GM12878 (cell line): ENCODE data around the gene ARHGAP15. TPM values are rescaled to one million over a fixed set of nuclear protein-coding genes. Genes with fewer than 3 reads are reported as not detected.

ENCODE experiments used
- ATAC-seq: fragments of 200-7000 bp; cut with Tn5 transposase; 3 replicates; pipeline ENCODE4 v1.9.1; 2020; ENCODE audit warnings: mild to moderate bottlenecking, moderate library complexity
- BruUV-seq: library from RNA; stranded (reverse); fragments of 400-500 nt; replicated peaks from 2 replicates; lab custom pipeline; 2021; lab: Mats Ljungman, UMichigan
- CTCF ChIA-PET: fragments of 300-600 bp; sonication (Branson Sonifier 250); formaldehyde crosslinking; extraction: SDS; loops from one replicate; lab custom pipeline; 2021; ENCODE audit warnings: inconsistent platforms; lab: Yijun Ruan, JAX
- POLR2A ChIA-PET: fragments of 350-600 bp; formaldehyde crosslinking; extraction: SDS; loops from one replicate; lab custom pipeline; 2021; ENCODE audit warnings: inconsistent platforms; lab: Charles Lee
- RAD21 ChIA-PET: fragments of 300-600 bp; sonication (Branson Sonifier 250); formaldehyde crosslinking; loops from one replicate; lab custom pipeline; 2023; ENCODE audit warnings: antibody characterized with exemption; ENCODE audit not compliant: unreplicated experiment; lab: Charles Lee
- SMC1A ChIA-PET: fragments of 300-600 bp; sonication (Branson Sonifier 250); formaldehyde crosslinking; loops from one replicate; lab custom pipeline; 2023; ENCODE audit not compliant: unreplicated experiment, uncharacterized antibody; lab: Charles Lee
- DNase-seq: peaks from one replicate; pipeline ENCODE4 v3.0.0-alpha.2; 2011; ENCODE audit warnings: low read depth, low spot score
- FAIRE-seq: peaks from 3 replicates; lab custom pipeline; 2011; peaks lifted over from hg19 to GRCh38; lab: Jason Lieb, UNC
- H2AFZ ChIP-seq: 2 replicates; pipeline ENCODE4 v1.6.0; 2011; ENCODE audit warnings: low read depth, low read length, control low read depth; ENCODE audit not compliant: control insufficient read depth
- H3K27ac ChIP-seq: 2 replicates; pipeline ENCODE4 v1.5.1; 2011; ENCODE audit warnings: control low read depth; ENCODE audit not compliant: control insufficient read depth, insufficient read depth
- H3K27me3 ChIP-seq, 2 experiments: replicated peaks in 1 of 2; 2 replicates each; pipeline versions ENCODE4 v1.6.0 to v1.6.1; 2011; ENCODE audit warnings: low read length in 1 of 2; ENCODE audit not compliant: control insufficient read depth in 2 of 2, insufficient read depth in 2 of 2
- H3K36me3 ChIP-seq, 2 experiments: 2 replicates each; pipeline ENCODE4 v1.5.1; 2011; ENCODE audit warnings: low read length in 1 of 2; ENCODE audit not compliant: control insufficient read depth in 2 of 2, insufficient read depth in 2 of 2
- H3K4me1 ChIP-seq: 2 replicates; pipeline ENCODE4 v1.6.1; 2011; ENCODE audit warnings: mild to moderate bottlenecking, low read length, moderate library complexity, mixed read lengths; ENCODE audit not compliant: control insufficient read depth, insufficient read depth
- H3K4me2 ChIP-seq: 2 replicates; pipeline ENCODE4 v1.6.0; 2011; ENCODE audit warnings: control low read depth; ENCODE audit not compliant: control insufficient read depth, insufficient read depth
- H3K4me3 ChIP-seq: fragments of 200-600 bp; sonication (generic); 2 replicates; pipeline ENCODE4 v1.5.1; 2016
- H3K79me2 ChIP-seq: 2 replicates; pipeline ENCODE4 v1.6.0; 2011; ENCODE audit warnings: low read length; ENCODE audit not compliant: control insufficient read depth, insufficient read depth
- H3K9ac ChIP-seq: 2 replicates; pipeline ENCODE4 v1.8.0; 2011; ENCODE audit warnings: low read length, control low read depth, mixed read lengths; ENCODE audit not compliant: control insufficient read depth, insufficient read depth
- H3K9me3 ChIP-seq: replicated peaks from 3 replicates; pipeline ENCODE4 v1.5.1; 2011; ENCODE audit warnings: mild to moderate bottlenecking, low read length; ENCODE audit not compliant: control insufficient read depth, insufficient read depth
- H4K20me1 ChIP-seq: 2 replicates; pipeline ENCODE4 v1.6.0; 2011; ENCODE audit not compliant: control insufficient read depth, insufficient read depth
- IKZF2 ChIP-seq, 2 experiments: fragments of 450-650 bp; IDR thresholded peaks; 2 replicates each; pipeline ENCODE4 v1.6.1; 2017; ENCODE audit warnings: mild to moderate bottlenecking in 2 of 2, moderate library complexity in 2 of 2
- PAX8 ChIP-seq: fragments of 450-650 bp; IDR thresholded peaks from 2 replicates; pipeline ENCODE4 v1.6.1; 2017; ENCODE audit warnings: mild to moderate bottlenecking, moderate library complexity
- PML ChIP-seq: IDR thresholded peaks from 2 replicates; pipeline ENCODE4 v1.6.1; 2012; ENCODE audit warnings: low read length, inconsistent platforms
- RFX5 ChIP-seq: IDR thresholded peaks from 2 replicates; pipeline ENCODE4 v1.6.1; 2011; ENCODE audit warnings: low read depth, low read length, improper control_type of control experiment
- SMAD1 ChIP-seq: fragments of 450-650 bp; IDR thresholded peaks from 2 replicates; pipeline ENCODE4 v1.6.1; 2018; ENCODE audit warnings: mild to moderate bottlenecking, low read depth; ENCODE audit not compliant: partially characterized antibody
- ZNF24 ChIP-seq: fragments of 450-650 bp; IDR thresholded peaks from 2 replicates; pipeline ENCODE4 v1.6.1; 2017; ENCODE audit warnings: antibody characterized with exemption, mild to moderate bottlenecking
- WGBS: methylation state at CpG from one replicate; pipeline ENCODE4 v1.1.6; 2016; ENCODE audit warnings: low lambda C conversion rate; ENCODE audit not compliant: insufficient replicate concordance, insufficient coverage; ENCODE audit errors: missing lambda C conversion rate; 5-methylcytosine and 5-hydroxymethylcytosine counted together
- in situ Hi-C: fragments of 300-500 bp; cut with MboI; formaldehyde crosslinking; loops from 9 replicates; pipeline ENCODE4 v1.14.3; 2018; ENCODE audit warnings: mixed read lengths
- intact Hi-C: fragments of 100-400 bp; cut with micrococcal nuclease; formaldehyde crosslinking; loops from one replicate; pipeline ENCODE4 v1.14.2; 2022; ENCODE audit not compliant: unreplicated experiment
- polyA plus RNA-seq, 11 experiments: library from polyadenylated mRNA; depleted of rRNA in 4 of 11; unstranded in 6 of 11; stranded (reverse) in 5 of 11; fragments of >200 nt; fragmentation: Nextera tagmentation in 4 of 11; fragmentation: Illumina TruSeq in 1 of 11; extraction: Ambion mirVana in 4 of 11; extraction: Trizol in 1 of 11; gene quantifications; 1 replicate in 1 of 11; 2 replicates in 10 of 11; pipeline versions ENCODE4 v1.2.1 to v1.2.3, GENCODE V29; 2011 to 2016; ENCODE audit warnings: inconsistent platforms in 2 of 11, missing spikeins in 2 of 11, low read depth in 1 of 11
- total RNA-seq, 4 experiments: library from RNA; depleted of rRNA in 3 of 4; stranded (reverse); fragments of >200 nt in 3 of 4; fragmentation: Illumina TruSeq in 1 of 4; extraction: Trizol in 1 of 4; gene quantifications; 2 replicates each; pipeline versions ENCODE4 v1.2.1 to v1.2.3, GENCODE V29; 2013 to 2021

ARHGAP15 gene
- total and polyA plus RNA-seq, 10 of the 15 experiments (the other 5 are each of a cell fraction or from before 2014, with no cell fraction given), result 38.0 to 92.6 (median 66.7) TPM

DNA sequence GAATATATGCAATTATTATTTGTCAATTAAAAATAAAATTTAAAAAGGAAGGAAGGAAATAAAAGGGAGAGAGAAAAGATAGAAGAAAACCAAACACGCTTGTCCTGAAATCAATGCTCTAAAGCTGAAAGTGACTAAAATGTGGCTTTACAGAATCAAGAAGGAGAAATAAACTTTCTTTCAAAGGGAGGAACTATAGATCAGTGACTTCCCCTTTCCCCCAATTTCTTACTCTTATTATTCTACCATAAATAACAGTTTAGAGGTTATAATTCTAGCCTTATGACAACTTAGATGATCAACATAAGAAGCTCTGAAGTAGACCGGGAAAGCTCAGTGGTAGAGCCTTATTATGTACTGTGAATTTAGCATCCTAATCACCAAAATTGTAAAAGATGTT is 122.5 kb downstream of the ARHGAP15 start:
- SMC1A ChIA-PET, result interaction anchor here (0.6 to 3.2 kb wide), 14 partner anchors 8 to 217 kb away, joined by 3 to 16 read pairs (median 4); partner anchors contain the start of gene ARHGAP15
- no peaks in the 10 kb centered on the region for H3K79me2 ChIP-seq
- no peak for ATAC-seq
- DNase-seq, result no peak
- H3K4me1 ChIP-seq, result peaks cover 5% of the 10 kb centered on the region; the same call in 1 of the 2 replicates
- H3K4me2 ChIP-seq, result no peak overlapping the region
- H3K9ac ChIP-seq, result no peak overlapping the region
- RAD21 ChIA-PET, result interaction anchor here (1.5 to 2.0 kb wide), 3 partner anchors 90 to 141 kb away, joined by 3 to 5 read pairs (median 3); no protein-coding TSS in a partner anchor
- TF ChIP-seq SMAD1, result no peak
- no peak for TF ChIP-seq ZNF24
- TF ChIP-seq RFX5, result no peak
- CTCF ChIA-PET, result interaction anchor here (0.9 to 2.4 kb wide), 9 partner anchors 10 to 262 kb away, joined by 3 to 17 read pairs (median 4); no protein-coding TSS in a partner anchor
- H4K20me1 ChIP-seq, result no peaks in the 10 kb centered on the region
- H3K27me3 ChIP-seq, result no peaks in the 10 kb centered on the region
- POLR2A ChIA-PET, result no interaction called here
- in situ Hi-C loops, result no loop called here
- no peak for FAIRE-seq
- H3K9me3 ChIP-seq, result no peaks in the 10 kb centered on the region
- no peak overlapping the region for H2AFZ ChIP-seq
- BruUV-seq, result no TSS peak
- no peak overlapping the region for H3K4me3 ChIP-seq
- intact Hi-C loops, result no loop called here
- H3K36me3 ChIP-seq, result peaks cover 0 to 5% of the 10 kb centered on the region in 2 experiments; a peak in 1 of 4 replicates
- no peak overlapping the region for H3K27ac ChIP-seq
- 96% methylated on average over 2 of the region's 2 CpGs for WGBS

- 100% methylated on average over 5 of the region's 5 CpGs for WGBS
These were observed 123.1 kb downstream of the ARHGAP15 start for GRCh38 chr2:143252138-143252907.

More at GRCh38 chr2:143252138-143252907, 123.1 kb downstream of the ARHGAP15 start:
- ChIA-PET POLR2A (no interaction called here), RAD21 (interaction anchor here (1.5 to 2.0 kb wide), 3 partner anchors 90 to 141 kb away, joined by 3 to 5 read pairs (median 3); no protein-coding TSS in a partner anchor), CTCF (interaction anchor here (0.7 to 2.4 kb wide), 14 partner anchors 9 to 263 kb away, joined by 3 to 17 read pairs (median 3); no protein-coding TSS in a partner anchor), SMC1A (interaction anchor here (0.6 to 3.2 kb wide), 14 partner anchors 9 to 218 kb away, joined by 3 to 16 read pairs (median 4); partner anchors contain the start of gene ARHGAP15)
- ATAC-seq, result no peak
- no peak for DNase-seq
- H3K4me1 ChIP-seq, result peaks cover 5% of the 10 kb centered on the region; the same call in 1 of the 2 replicates
- no TSS peak for BruUV-seq
- in situ Hi-C loops, result no loop called here
- TF ChIP-seq IKZF2 (IDR thresholded peaks at IDR 0.05) (no peak), PML (no peak), PAX8 (no peak)
- H3K36me3 ChIP-seq, result peaks cover 0 to 2% of the 10 kb centered on the region in 2 experiments; a peak in 1 of 4 replicates
- no peaks in the 10 kb centered on the region for H3K79me2 ChIP-seq
- H3K4me3 ChIP-seq, result no peak overlapping the region
- H2AFZ ChIP-seq, result no peak overlapping the region
- no peaks in the 10 kb centered on the region for H3K9me3 ChIP-seq
- H3K27me3 ChIP-seq, result no peaks in the 10 kb centered on the region
- no peak overlapping the region for H3K9ac ChIP-seq
- FAIRE-seq, result no peak
- H3K4me2 ChIP-seq, result no peak overlapping the region
- H3K27ac ChIP-seq, result no peak overlapping the region
- no peaks in the 10 kb centered on the region for H4K20me1 ChIP-seq
- intact Hi-C loops, result no loop called here
